Glomerular visceral epithelial cell (primary cell): ENCODE data around the gene PPFIBP1.
"Not testable (repeated sequence)": the region's sequence is repeated elsewhere in the genome, so short reads cannot be mapped to it uniquely, and the experiment has no call there.

ENCODE experiments used
- DNase-seq: peaks from one replicate; pipeline ENCODE4 v3.0.0-alpha.2; 2016; ENCODE audit errors: extremely low spot score

Gene PPFIBP1

GRCh38 chr12:27542628-27543027 lies 18.6 kb downstream of the PPFIBP1 start:
- peak; percentile 48 for DNase-seq

- not testable (repeated sequence) for DNase-seq
Measured at GRCh38 chr12:27544858-27545257, 20.9 kb downstream of the PPFIBP1 start.

- DNase-seq, result no peak
Measured at GRCh38 chr12:27545665-27546064, 21.7 kb downstream of the PPFIBP1 start.

GRCh38 chr12:27547592-27547991 lies 23.6 kb downstream of the PPFIBP1 start:
- no peak for DNase-seq

GRCh38 chr12:27548301-27549199 lies 24.5 kb downstream of the PPFIBP1 start:
- DNase-seq, result no peak

GRCh38 chr12:27549236-27549800 lies 25.3 kb downstream of the PPFIBP1 start:
- peak; percentile 62 for DNase-seq

- DNase-seq, result peak; percentile 89
Measured at GRCh38 chr12:27549801-27550652, 26.0 kb downstream of the PPFIBP1 start.

GRCh38 chr12:27550653-27550975 lies 26.6 kb downstream of the PPFIBP1 start:
- no peak for DNase-seq

- no peak for DNase-seq
Measured at GRCh38 chr12:27551172-27551840, 27.3 kb downstream of the PPFIBP1 start.

- DNase-seq, result no peak
Measured at GRCh38 chr12:27552235-27552634, 28.2 kb downstream of the PPFIBP1 start.

- peak; percentile 56 for DNase-seq
Measured at GRCh38 chr12:27552886-27553560, 29.0 kb downstream of the PPFIBP1 start.

- no peak for DNase-seq
Measured at GRCh38 chr12:27553941-27554340, 29.9 kb downstream of the PPFIBP1 start.

GRCh38 chr12:27554421-27555186 lies 30.6 kb downstream of the PPFIBP1 start:
- no peak for DNase-seq

- no peak for DNase-seq
Measured at GRCh38 chr12:27555361-27555760, 31.4 kb downstream of the PPFIBP1 start.

GRCh38 chr12:27555925-27556778 lies 32.1 kb downstream of the PPFIBP1 start:
- DNase-seq, result no peak

- DNase-seq, result no peak
Measured at GRCh38 chr12:27560126-27560525, 36.1 kb downstream of the PPFIBP1 start.

- DNase-seq, result no peak
Measured at GRCh38 chr12:27561535-27562350, 37.7 kb downstream of the PPFIBP1 start.

- no peak for DNase-seq
Measured at GRCh38 chr12:27564612-27565213, 40.7 kb downstream of the PPFIBP1 start.
